Cerebellar cortex (tissue), 1 donor: ENCODE data around the gene BRS3.
A peak's percentile ranks its signal among the peaks of the same experiment; 100 is the strongest.

Source experiments
- DNase-seq: peaks from one replicate; pipeline ENCODE4 v3.0.0-alpha.2; 2015; ENCODE audit warnings: low spot score

BRS3 gene

GRCh38 chrX:136495043-136495442 lies 7.3 kb downstream of the BRS3 start:
- DNase-seq = no peak

- no peak for DNase-seq
Measured at GRCh38 chrX:136496186-136496763, 8.5 kb downstream of the BRS3 start.

- peak; percentile 79 for DNase-seq
Measured at GRCh38 chrX:136496764-136497555, 9.2 kb downstream of the BRS3 start.

- no peak for DNase-seq
Measured at GRCh38 chrX:136497556-136498052, 9.9 kb downstream of the BRS3 start, which contains the start of gene HTATSF1. Gene HTATSF1, plus strand, starts transcription at chrX:136497592. Its CDS starts 93 bp downstream, at chrX:136497685.

GRCh38 chrX:136519069-136519468 lies 31.3 kb downstream of the BRS3 start:
- DNase-seq = no peak

- DNase-seq = no peak
Measured at GRCh38 chrX:136523770-136524169, 36.0 kb downstream of the BRS3 start.

- DNase-seq = peak; percentile 6
Measured at GRCh38 chrX:136525738-136526606, 38.2 kb downstream of the BRS3 start.

GRCh38 chrX:136528645-136529315 lies 41.0 kb downstream of the BRS3 start:
- DNase-seq = no peak

GRCh38 chrX:136529795-136530194 lies 42.0 kb downstream of the BRS3 start:
- no peak for DNase-seq

GRCh38 chrX:136531951-136532350 lies 44.2 kb downstream of the BRS3 start, which contains the start of gene VGLL1:
Gene VGLL1, plus strand, starts transcription at chrX:136532215. Its CDS starts 3,806 bp downstream, at chrX:136536021.
- DNase-seq = no peak

GRCh38 chrX:136534131-136534530 lies 46.4 kb downstream of the BRS3 start:
- no peak for DNase-seq

- DNase-seq = no peak
Measured at GRCh38 chrX:136538811-136539210, 51.1 kb downstream of the BRS3 start.

- no peak for DNase-seq
Measured at GRCh38 chrX:136540226-136540625, 52.5 kb downstream of the BRS3 start.

GRCh38 chrX:136541294-136541693 lies 53.5 kb downstream of the BRS3 start:
- no peak for DNase-seq

- DNase-seq = no peak
Measured at GRCh38 chrX:136542281-136542680, 54.5 kb downstream of the BRS3 start.
